HG03520 (cell line): ENCODE results near the gene FUCA2.
A peak's percentile ranks its signal among the peaks of the same experiment; 100 is the strongest.

Source experiments
- ATAC-seq: cut with Tn5 transposase; IDR thresholded peaks from one replicate; pipeline ENCODE4 v1.9.1; 2021; ENCODE audit warnings: mild to moderate bottlenecking, moderate library complexity; ENCODE audit not compliant: unreplicated experiment

The FUCA2 gene, protein sequence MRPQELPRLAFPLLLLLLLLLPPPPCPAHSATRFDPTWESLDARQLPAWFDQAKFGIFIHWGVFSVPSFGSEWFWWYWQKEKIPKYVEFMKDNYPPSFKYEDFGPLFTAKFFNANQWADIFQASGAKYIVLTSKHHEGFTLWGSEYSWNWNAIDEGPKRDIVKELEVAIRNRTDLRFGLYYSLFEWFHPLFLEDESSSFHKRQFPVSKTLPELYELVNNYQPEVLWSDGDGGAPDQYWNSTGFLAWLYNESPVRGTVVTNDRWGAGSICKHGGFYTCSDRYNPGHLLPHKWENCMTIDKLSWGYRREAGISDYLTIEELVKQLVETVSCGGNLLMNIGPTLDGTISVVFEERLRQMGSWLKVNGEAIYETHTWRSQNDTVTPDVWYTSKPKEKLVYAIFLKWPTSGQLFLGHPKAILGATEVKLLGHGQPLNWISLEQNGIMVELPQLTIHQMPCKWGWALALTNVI

DNA sequence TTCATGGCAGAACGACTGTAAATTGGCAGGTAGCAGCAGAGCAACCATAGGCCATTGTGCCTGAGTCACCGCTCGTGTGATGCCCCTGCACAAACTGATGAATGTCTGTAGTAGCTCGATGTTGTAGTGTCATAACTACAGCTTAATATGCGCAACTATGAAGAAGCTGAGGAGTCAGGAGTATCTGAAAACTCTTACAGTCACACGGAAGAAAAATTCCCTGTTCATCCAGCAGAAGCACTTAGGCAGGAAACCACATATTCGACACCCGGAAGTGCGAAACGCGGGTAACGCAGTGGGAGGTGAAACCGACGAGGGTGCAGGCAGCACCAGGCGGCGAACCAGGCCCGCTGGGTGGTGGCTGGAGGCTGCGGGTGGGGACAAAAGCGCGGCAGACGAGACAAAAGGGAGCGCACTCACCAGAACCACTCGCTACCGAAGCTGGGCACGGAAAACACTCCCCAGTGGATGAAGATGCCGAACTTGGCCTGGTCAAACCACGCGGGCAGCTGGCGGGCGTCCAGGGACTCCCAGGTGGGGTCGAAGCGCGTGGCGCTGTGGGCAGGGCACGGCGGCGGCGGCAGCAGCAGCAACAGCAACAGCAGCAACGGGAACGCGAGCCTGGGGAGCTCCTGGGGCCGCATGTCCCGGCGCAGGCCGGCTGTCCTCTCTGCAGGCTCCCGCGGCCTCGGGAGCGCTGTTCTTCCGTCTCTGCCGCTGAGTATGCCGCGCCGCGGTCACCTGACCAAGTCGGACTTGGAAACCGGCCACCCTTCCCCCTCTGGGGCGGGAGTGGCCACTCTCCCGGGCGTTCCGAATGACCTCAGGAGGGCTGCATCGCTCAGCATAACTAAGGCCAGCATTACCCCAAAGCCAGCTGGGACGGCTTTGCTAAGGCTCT is at the start of gene FUCA2:
FUCA2 (minus strand) TSS at position 730 of the 901 bp plus-strand sequence; CDS start at position 644, 86 bp downstream.
- ATAC-seq = peak; percentile 45

DNA sequence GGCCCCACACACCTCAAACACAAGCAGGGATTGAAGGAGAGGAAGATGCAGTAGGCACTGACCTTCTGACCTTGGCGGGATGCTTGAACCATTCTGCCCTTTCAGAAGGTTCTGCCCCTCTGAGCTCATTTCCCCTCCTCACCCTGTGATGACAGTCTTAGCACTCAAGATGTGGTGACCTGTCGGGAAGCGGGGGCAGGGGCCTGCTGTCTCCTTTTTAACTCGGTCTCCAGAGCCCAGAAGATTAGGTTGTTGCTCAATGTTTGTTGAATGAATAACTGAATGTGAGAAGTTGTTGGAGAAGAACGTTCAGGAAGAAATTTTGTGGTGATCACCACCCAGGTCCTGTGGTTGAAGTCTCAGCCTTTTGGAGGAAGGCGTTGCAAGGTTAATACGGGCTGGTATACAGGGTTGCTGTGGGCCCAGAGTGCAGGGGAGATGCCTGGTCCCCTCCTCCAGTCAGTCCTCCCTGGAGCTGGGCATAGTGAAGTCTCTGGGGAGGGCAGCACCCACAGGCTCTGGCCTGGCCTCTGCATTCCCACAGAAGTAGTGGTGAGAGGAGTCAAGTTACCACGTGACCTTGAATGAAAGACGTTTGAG is 49.7 kb upstream of the FUCA2 start:
- ATAC-seq = no peak

DNA sequence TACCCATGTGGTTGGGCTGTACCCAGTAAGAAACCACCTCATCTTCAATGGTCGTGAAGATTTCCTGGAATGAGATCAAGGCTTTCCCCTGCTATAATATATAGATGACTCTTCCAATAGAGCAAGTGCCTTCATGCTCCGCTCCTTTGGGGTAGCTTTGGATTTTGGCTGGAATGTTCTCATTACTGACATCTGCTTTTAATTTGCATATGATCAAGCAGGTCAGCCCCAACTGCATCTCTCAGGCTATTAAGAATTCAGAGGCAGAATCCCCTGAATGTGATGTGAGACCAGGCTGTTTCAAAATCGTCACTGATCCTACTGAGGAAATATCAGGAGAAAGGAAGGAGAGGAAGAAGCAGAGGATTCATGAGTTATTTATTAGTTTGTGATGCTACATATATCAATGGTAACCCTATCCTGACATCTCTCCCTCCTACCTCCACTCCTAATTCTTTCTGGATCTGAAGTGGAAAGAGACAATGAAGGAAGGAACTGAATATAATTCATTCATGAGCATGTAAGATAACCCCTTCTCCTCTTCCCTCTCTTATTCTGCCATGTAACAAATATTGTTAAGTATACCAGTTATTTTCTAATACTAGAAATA is 47.6 kb upstream of the FUCA2 start:
- no peak for ATAC-seq

DNA sequence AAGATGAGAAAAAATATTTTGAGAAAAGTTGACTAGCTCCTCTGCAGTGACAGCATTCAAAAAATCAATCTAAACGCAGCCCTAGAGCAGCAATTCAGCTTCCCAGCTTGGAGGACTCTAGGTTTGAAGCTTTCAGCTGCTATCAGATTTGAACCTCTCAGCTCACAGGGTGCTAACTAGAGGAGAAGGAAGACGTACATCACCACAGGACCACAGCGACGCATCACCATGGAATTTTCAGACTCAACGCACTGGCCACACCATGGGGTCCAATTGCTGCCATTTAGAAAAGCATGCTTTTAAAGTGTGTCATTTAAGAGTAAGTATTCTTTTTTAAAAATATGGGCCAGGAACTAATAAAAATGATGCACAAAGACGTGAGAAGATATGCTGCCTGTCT is 45.0 kb upstream of the FUCA2 start:
- no peak for ATAC-seq

DNA sequence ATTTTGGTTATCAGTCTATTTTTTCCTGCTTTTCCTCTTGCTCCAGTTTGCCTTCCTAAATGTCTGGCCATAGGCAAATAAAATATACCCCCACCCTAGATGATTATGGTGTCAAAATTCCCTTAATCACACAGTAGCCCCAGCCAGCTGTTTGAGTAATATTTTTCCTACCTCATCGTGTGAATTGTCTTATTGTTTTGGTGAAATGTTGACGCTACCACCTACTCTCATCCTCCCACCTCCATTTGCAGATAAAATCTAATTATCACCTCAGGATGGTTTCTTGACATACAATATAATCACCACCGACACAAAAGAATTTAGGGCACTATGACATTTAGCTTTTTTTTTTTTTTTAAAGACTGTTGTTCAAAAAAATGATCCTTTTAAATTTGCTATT is 44.1 kb upstream of the FUCA2 start:
- no peak for ATAC-seq

DNA sequence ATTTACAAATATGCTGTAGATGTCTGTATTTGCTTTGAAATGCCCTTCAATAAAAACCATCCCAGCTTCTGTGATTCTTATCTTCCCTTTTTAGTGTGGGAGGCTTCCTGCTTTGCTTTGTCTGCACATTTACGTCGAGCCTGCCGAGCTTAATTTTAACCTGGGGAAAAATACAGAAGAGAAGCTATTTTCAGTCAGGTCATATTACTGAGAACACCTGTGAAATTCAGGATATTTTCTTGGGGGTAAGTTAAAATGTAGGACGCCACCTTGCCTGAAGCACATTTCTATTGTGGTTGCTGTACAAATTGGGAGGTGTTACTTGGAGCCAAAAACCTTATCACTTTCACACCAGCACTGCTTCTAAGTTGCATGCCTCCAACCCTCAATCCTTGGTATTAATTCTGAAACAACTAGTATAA is 43.6 kb upstream of the FUCA2 start:
- no peak for ATAC-seq

DNA sequence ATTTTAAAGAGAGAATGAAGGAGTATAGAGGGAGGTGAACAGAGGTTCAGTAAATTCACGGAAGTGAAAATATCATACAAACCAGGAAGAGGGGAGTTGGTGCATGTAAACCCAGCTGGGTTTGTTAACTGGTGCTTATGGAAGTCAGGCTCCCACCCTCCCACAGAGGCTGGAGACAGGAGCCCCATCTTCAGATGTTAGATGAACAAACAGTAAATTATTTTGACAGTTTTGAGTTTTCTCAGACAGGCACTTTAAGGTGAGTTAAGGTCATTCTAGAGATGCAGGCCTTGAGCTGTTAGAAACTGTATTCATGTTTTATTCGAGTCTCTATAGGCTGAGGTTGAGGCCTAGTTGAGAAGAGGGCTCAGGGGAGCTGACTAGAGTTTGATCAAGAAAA is 41.8 kb upstream of the FUCA2 start:
- ATAC-seq = no peak

DNA sequence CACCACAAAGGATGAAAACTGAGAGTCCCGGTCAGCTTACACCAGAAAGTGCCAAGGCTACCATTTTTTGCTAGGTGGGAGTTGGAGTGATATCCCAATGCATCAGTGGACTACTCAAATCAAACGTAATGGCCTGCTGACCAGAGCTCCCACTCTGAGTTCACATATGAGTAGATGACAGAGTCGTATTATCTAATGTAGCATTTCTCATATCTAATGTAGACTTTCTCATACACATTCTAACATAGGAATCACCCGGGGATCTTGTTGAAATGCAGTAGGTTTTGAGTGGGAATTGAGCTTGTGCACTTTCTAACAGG is 38.4 kb upstream of the FUCA2 start:
- ATAC-seq = peak; percentile 37

DNA sequence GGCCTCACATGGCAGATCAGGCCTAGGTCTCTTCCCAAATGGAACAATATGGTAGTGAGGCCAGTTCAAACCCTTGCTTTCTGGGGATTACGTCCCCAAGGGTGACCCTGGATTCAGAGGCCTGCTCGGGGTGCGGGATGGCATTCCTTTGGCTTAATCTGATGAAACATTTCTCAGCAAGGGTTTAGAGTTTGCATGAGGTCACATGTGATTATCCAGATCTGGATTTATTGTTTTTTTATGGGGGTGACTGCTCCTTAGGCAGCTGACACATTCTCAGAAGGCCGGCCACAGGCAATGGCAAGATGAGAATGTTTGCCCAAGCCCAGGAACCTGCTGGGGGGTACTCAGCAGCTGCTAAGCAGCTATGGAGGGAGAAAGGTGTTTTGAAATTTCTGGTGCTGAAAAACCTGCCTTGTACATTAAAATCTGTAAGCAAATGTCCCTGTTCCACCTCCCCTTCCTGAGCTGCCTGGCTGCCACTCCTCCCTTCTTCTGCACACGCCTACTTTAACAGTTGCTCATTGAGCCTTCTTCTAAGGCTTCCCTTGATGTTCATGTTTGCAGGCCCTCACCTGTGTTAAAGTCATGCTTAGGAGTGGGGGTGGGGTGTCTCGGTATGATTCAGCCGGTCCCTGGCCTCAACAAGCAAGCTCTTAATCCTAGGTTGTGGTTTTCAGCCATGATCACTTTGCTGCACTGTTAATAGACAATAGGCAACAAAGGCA is 37.9 kb upstream of the FUCA2 start:
- ATAC-seq = peak; percentile 84

DNA sequence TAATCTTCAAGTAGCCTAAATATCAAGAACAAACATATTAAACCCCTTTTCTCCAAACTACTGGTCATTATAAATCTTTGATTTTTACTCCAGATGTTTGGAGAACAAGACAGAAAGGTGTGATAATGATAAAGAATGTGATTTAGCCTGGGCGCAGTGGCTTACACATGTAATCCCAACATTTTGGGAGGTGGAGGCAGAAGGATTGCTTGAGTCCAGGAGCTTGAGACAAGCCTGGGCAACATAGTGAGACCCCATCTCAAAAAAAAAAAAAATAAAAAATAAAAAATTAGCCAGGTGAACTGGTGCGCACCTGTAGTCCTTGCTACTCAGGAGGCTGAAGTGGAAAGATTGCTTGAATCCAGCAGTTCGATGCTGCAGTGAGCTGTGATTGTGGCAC is 35.1 kb upstream of the FUCA2 start:
- ATAC-seq = no peak

DNA sequence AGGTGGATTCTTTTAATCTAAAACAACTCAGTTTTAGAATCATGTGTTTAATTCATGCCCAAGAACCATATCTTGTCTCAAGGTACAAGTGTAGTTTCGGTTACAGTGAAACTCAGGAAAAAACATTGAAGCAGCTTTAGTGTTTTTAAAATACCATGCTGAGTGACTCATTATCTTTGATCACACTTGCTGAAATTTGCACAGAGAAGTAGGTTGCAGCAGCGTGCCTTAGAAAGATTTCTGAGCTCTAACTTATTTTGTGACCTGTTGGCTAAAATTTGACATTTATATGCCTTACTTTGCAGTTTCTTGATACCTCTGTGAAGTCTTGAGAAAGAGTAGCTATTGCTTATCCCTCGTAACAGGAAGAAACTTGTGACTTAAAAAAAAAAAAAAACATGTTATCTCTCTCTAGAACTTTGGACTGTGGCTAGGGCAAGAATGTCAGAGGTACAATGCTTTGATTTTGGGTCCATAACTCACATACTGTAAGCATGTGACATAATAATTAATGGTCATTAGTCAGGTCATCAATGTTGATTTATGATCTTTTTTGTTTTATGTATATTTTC is 34.5 kb upstream of the FUCA2 start:
- ATAC-seq = no peak

DNA sequence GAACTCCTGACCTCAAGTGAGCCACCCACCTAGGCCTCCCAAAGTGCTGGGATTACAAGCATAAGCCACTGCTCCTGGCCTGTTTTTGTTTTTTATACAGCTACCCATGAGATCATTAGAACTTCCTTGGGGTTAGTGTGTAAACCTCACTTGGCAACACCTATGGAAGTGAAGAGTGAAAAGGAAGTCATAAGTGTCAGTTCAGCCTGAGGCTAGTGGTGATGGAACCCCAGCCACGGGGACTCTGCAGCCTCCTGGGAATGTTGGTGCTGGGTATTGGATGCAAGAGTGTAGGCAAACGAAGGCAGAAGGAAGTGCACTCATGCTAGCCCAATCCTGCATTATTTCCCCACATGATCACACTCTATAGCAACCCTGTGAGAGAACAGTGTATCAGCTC is 33.6 kb upstream of the FUCA2 start:
- no peak for ATAC-seq

DNA sequence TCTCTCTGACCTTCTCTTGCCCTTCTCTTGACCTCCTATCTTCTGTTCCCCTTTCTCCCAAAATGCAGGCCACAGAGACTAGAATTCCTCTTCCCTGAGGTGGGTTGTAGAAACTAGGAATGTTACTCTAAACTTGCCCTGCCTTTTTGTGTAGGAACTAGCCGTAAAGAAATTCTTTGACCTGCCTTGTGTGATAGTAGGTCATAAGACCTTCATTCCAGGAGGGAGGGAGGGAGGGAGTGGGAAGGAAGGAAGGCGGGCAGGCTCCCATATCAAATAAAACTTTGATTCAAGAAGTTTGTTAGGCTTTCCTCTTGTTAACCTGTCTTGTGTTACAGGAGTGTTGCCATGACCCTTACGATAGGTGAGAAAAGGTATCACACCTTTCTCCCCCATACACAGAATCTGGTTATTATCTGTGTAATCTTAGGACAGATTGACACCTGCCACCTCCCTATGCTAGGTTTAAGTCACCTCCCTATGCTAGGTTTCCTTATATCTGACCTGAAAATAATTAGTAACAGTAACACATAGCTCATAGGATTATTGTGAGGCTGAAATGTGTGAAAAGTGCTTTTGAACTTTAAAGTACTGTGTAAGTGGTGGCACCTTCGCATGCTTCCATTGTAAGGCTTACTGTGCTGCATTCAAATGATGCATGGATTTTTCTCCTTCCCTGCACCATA is 32.6 kb upstream of the FUCA2 start:
- ATAC-seq = no peak

DNA sequence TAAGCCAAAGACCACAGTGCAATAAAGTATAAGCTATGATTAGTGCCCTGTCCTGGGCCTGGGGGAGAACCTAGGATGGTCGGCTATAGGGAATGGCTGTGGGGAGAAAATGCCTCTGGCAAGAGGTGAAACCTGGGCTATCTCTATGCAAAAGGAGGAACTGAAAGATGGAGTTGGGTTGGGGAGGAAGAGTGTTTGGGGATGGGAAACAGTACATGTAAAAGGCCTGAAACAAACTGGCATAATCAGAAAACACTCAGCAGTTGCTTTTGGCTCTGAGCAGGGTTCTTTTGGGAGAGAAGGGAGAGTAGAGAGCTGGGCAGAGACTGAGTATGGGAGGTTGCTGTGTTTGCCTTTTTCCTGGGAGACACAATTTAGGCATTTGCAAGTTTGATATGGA is 31.9 kb upstream of the FUCA2 start:
- ATAC-seq = no peak

DNA sequence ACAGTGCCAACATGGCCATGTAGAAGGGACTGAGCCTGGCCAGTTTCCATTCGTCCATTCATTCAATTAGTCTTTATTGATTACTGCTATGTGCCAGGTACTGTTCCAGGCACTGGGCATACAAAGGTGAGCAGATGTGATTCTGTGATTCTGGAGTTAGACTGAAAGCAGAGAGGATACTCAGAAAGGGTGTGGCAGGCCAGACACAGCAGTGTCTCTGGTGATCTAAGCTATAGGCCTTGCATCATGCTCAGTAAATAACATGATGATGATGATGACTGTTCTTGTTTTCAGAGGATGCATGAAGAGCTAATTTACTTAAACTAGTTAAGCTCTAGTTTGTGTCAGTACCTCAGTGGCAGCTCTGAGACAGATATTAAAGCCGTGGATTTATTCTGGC is 31.4 kb upstream of the FUCA2 start:
- ATAC-seq = no peak

DNA sequence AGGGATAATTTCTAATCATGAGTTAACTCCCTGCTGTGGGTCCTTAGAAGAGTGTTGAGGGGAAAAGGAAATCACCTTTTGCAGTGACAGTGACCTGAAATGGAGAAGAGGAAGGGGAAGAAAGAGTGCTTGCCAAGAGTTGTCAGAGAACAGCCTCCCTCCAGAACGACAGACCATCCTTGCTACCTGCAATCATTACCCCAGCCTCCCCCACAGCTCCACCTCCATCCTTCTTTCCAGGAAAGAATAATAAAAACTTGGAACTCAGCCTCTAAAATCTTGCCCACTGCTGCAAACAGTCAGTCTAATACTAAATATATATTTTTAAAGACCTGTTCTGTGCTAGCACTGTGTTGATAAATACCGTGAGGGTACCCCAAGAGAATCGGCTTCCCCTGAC is 28.7 kb upstream of the FUCA2 start:
- ATAC-seq = no peak

DNA sequence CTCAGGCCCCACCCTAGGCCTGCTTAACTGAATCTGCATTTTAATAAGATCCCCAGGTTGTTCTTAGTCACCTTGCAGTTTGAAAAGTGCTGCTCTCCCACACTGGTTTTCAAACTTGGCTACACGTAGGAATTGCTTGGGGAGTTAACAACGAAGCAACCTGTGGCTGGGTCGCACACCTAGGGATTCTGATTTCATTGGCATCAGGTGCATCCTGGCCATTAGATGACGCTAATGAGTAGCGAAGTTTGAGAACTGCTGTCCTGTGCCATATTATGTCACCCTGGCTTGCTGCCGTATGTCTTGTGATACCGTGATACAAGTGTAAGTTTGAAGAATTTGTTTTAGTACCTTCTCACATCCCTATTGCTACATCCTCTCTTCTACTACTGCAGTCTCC is 28.2 kb upstream of the FUCA2 start:
- ATAC-seq = no peak

DNA sequence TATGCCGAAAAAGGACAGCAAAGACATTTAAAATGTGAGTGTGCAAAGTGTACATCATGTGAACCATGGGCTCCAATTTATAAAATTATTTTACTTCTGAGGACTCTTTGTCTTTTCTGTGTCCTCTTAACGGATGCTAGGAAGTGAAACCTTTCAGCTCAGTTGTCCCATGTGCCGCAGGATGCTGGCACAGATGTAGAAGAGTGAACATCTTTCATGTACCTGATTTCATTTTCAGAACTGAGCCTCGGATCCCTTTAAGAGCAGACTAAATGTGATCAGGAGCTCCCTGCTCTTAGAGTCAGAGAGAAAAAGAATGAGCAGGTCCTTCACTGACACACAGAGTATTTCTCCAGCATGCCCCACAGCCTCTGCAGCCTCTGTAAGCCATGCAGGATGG is 27.6 kb upstream of the FUCA2 start:
- no peak for ATAC-seq

DNA sequence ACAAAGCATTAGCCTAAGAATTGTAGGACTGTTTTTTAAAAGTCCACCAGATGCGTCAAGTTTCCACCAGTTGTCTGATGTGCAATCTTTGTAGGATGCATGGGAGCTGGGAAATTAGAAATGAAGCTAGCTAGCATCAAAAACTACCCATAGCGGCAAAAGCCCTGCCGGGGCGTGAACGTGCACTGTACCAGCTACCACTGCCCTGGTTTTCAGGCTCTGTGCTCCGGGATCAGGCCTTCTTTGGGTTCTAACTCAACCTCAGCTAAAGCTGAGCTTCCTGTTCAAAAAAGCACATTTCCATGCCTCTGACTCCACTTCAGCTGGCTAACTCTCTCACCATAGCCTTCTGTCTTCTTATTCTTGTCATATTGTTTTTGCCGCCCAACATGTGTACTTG is 26.9 kb upstream of the FUCA2 start:
- no peak for ATAC-seq
